HG03159 (cell line): Measurements from ENCODE around the gene DSTYK.

Experiments used
- ATAC-seq: cut with Tn5 transposase; IDR thresholded peaks from one replicate; pipeline ENCODE4 v1.9.1; 2021; ENCODE audit warnings: mild to moderate bottlenecking, moderate library complexity; ENCODE audit not compliant: unreplicated experiment

The DSTYK gene

DNA sequence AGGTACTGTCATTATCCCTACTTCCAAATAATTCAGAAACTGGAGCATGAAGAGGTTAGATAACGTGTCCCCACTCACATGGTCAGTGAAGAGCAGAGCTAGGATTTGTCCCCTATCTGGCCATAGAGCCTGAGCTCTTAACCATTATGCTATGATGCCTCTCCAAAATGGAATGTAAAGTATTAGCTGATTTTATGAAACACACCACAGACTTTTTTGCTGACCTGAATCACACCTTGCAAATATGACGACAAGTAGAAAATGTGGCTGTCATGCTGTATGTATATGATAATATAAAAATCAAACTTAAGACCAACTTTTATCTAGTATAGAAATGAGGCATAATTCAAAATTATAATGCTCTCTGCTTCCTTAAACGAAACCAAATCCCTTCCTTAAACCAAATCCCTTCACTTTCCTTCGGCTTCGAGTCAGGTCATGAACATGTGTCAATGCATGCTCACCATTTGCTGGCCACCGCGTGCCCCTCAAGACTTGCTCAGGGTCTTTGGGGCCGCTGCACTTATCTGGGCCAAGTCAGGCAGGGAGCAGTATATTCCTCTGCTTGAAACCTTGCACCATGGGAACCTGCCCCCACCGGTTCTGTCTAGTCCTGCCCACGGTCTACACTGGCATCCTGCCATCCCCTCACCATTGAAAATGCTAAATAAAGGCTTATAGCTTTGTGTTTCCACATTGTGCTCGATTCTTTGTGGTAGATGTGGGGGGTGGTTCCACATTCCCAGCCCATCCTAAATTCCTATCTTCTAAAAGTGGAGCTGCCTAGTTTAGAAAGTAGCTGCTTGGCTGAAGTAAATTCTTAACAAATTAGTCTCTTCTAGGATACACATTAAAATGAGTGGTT is 14.6 kb upstream of the DSTYK start:
- ATAC-seq, result no peak

DNA sequence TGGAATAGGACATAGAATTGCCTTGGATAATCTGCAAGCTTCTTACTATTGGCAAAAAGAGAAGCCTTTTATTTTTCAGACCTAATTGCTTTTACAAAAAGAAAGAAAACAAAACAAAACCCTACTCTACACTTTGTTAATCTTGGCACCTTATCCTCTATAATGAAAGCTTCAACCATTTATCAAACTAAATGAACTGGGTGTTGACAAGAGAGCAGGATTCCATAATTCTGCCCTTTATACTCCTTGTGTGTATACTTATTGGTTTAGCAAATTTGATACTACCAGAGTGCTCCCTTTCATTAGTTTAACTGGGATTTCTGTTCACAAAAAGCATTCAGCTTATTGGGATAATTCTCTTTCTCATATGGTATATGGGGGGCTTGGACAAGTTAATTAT is 13.2 kb upstream of the DSTYK start:
- no peak for ATAC-seq

DNA sequence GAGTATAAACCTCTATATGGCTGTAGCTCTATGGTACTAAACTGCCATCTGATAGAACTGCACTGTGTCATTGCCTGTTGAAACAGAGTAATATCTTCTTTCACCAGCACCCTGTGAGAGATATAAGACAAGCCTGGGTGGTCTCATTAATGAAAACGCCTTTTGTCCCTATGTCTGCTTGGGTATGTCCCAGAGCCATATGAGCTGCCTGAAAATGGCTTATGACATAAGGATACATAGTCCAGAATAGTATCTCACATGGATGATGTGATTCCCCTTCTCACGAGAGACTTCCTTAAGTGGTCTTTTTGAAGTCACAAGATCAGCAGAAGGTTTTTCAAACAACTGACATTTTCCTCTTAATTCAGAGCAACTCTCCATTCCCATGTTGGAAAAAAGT is 8.9 kb upstream of the DSTYK start:
- ATAC-seq, result no peak

DNA sequence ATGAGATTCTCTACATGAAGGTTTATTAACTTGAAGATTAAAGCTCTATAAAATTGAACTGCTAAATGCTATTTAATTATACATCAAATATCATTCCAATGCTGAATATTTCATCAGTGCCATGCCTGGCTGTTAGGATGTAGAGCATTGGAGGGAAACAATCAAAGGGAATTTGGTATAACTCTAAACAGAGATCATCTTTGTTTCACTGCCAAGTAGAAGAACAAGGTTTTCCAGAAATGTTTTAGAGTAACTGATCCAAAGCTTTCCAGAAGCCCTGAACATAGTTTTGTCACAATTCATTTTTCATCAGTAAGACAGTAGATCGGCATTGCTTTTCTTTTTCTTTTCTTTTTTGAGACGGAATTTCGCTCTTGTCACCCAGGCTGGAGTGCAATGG is 5.9 kb upstream of the DSTYK start:
- ATAC-seq, result no peak

DNA sequence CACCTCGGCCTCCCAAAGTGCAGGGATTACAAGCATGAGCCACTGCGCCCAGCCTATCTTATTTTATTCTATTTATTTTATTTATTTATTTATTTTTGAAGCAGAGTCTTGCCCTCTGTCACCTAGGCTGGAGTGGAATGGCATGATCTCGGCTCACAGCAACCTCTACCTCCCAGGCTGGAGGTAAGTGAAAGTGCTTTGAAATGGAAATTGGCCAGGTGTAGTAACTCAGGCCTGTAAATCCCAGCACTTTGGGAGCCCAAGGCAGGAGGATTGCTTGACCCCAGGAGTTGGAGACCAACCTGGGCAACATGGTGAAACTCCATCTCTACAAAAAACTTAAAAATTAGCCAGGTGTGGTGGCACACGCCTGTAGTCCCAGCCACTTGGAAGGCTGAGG is 5.1 kb upstream of the DSTYK start:
- no peak for ATAC-seq

DNA sequence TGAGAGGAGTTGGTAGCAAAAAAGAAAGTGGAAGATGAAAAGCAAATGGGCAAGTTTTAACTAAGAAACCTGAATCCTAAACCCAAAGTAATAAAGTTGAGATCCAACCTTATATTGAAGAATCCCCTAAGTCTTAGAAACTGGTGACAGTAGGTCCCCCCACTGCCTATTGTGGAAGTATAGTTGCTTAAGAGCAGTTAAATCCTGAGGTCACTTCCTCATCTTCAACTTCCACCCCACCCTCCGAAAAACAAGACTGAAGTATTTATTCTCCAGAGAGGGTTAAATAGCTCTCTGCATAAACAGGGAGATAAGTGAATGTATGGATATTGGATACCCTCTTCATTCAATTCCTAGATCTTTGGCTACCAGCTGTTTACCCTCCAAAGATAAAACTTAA is 3.3 kb upstream of the DSTYK start:
- ATAC-seq, result no peak

DNA sequence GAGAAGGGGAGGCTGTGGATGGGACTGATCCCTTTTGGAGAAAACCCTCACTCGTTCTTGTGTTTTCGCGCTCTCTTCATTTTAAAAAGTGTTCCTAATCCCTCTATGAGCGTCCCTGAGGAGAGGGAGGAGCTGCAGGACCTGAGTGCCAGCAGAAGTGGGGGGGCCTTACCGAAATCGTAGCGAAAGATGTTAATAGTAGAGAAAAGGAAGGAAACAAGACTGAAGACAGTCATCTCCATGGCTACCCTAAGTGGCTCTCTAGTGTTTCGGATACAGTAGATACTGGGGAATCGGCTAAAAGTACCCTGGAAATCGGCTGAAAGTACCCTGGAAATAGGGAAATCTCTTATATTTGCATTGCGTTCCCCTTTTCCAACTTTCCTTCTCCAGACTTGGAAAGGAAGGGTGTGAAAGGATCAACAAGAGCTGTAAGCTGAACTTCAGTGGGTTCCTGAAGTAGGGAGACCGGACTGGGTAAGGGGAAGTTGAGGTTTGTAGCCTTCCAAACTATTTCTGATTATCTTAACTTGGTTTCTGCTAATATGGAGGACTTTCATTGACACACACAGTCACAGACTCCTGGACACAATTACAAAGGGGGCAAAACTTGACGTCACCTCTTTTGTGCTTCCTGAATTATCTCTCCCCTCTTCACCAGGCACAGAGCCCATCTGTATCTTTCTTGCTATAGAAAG is 486 bp upstream of the DSTYK start:
- ATAC-seq, result peak; percentile 56

DNA sequence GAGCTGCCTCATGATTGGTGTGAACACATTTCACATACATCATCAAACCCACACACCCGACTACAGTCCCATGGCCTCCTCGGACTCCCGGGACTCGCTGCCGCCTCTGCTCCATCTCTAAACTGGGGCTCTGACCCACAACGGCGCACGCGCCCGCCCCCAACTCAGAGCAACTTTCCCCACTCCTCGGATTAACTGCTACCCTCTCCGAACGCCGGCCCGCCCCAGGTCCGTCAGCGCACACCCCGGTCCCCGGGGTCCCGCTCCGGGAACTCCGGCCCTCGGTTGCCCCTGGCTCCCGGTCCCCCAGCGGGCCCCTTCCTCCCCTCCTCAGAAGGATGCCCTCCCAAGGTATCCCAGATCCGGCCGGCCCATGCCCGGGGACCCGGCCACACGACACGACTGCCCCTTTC is 740 bp downstream of the DSTYK start:
- peak; percentile 14 for ATAC-seq

DNA sequence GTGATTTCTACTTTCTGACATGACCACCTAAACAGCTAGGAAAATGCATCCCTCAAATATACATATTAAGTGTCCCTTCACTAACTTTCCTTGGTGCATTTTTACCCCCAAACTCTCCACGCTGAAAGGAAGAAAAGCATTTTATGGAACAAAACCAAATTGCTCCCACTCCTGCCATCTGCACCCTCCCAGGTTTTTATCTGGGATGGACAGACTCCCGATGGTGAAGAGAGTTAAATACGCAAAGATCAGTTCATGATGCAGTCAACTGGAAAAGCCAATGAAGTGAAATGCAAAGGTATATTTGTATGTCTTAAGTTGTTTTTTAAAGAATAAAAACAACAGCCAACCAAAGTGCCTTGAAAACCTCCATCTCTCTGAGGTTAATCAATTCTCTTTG is 2.7 kb downstream of the DSTYK start:
- no peak for ATAC-seq

DNA sequence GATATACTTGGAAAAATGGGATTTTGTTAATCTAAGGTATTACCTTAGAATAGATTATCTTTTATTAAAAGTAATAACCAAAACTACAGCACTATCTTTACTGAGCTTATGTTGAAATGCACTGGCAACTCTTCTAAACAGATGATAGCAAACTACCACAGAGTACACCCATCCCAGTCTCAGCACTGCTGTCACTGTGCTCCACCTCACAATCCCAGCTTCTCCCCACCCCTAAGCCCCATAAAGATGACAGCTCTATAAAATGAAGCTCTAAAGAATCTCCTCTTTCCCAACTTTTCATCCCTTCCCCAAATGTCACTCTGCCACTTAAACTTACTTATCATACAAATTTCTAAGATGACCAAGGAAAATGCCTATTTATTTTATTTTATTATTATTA is 6.4 kb downstream of the DSTYK start:
- ATAC-seq, result no peak

DNA sequence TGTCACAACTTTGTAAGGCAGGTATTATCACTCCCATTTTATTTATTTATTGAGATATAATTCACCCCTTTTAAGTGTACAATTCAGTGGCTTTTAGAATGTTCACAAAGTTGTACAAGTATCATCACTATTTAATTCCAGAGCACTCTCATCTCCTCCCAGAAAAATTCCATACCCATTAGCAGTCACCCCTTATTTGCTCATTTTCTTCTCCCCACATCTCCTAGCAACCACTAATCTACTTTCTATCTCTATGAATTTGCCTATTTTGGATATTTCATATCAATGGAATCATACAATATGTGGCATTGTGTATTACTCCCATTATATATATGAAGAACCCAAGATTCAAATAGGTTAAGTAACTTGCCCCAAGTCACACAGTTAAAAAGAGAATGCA is 7.0 kb downstream of the DSTYK start:
- ATAC-seq, result no peak

DNA sequence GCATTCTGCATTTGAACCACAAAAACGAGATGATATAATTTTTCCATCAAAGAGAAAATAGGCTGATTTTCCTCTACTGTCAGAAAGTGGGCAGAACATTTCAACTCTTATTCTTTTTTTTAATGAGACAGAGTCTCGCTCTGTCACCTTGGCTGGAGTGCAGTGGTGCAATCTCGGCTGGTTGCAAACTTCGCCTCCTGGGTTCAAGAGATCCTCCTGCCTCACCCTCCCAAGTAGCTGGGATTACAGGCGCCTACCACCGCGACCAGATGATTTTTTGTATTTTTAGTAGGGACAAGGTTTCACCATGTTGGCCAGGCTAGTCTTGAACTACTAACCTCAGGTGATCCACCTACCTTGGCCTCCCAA is 11.6 kb downstream of the DSTYK start:
- ATAC-seq, result no peak

DNA sequence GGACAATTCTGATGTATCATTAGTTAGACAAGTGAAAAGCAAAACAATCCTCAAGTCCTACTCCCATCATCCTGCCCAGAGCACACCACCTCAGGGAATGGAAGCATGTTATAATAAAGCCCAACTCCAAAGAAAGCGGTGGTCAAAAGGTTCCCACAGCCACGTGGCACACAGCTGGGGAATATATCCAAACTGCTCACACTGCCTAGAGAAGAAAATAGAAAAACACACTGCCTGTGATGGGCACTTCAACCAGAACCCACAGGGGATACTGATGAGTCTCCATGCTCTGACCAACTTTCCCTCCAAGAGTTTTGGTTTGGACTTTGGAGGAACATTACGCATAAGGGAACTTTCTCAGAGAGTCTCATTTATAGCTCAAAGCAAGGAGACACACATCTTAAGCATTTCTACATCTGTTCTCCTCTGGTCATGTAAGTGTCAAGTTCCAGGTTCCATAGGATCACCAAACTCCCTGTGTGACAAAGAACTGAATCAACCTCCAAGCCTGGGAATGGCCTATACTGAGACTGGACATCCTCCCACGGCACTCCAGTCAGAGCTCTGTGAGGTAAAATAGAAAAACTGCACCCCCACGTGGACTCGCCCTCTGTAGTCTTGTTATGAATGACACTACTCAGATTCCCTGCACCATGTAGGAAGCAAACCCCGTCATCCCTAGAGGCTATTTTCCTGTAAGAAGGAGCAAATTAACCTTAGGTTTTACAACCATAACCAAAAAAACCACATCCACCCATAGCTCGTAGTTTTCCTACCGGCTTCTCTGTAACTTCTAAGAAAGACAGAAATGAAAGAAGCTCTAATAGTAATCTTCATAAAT is 12.2 kb downstream of the DSTYK start:
- no peak for ATAC-seq

DNA sequence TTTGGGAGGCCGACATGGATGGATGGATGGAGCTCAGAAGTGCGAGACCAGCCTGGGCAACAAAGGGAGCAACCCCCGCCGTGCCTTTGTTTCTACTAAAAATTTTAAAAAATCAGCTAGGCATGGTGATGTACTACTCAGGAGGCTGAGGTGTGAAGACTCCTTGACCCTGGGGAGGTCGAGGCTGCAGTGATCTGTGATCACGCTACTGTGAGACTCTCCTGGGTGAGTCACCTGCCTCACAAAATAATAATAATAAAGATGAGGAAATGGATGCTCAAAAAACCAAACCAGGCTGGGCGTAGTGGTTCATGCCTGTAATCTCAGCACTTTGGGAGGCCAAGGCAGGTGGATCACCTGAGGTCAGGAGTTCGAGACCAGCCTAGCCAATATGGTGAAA is 19.2 kb downstream of the DSTYK start:
- no peak for ATAC-seq

DNA sequence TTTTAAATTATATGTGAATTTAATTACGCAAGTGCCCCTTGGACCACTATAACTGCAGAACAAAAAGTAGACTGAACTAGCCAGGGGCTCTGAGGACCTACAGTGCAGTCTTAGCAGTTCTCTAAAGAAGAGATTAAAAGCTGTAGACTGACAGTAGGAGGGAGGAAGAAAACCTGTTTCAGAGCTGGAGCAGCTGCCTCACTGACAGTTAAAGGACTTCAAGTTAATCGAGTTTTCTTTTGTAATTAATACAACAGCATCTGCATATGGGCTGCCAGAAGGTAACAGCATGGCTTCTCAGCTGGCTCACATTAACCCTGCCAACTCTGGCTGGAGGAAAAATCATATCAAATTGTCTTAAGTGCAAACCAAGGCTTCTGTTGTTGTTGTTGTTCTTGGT is 19.9 kb downstream of the DSTYK start:
- no peak for ATAC-seq

DNA sequence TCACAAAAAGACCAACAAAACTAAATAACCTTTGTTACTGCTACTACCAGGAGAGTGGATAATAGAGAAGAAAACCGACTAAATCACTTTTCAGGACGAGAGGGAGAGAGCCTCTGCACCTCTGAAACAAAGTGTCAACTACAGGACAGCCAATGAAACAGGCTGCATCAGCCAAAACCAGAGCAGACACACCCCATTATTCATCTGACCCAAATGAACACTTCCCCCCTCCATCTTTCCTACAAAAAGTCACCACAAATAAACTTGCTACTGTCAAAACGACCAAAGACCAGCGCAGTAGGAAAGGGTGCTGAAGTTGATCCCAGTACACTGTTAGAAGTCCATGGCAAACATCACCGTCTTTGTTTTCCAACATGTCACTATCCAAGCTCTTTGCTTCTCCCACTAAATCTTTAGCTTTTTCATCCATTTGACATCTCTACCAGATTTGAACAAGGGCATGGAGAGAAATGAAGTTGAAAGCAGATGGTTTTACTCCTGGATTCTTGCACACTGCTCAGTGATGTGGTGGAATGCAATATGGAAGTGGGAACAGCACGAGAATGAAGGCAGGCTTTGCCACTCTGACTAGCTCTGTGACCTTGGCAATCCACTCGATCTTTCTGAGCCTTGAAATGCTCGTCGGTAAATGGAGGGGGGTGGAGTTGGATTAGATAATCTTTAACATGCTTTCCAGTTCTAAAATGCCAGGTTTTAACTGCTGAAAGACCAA is 20.5 kb downstream of the DSTYK start:
- ATAC-seq, result no peak

DNA sequence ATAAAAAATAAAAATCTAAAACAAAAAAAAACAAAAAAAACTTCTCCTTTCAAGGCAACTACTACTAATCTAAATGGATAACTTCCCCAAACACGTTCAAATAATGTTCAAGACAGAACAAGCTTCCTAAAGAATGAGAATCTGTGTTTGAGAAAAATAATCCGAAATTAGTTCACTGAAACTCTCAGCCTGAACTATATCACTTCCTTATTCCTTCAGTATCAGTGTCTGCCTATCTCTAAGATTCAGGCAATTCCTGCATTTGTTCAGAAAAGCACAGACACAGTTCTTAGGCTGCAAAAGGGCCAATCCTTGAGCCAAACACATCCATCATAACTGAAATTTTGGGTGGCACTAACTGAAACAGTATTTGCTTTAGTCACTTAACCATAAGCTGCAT is 22.4 kb downstream of the DSTYK start:
- ATAC-seq, result no peak

DNA sequence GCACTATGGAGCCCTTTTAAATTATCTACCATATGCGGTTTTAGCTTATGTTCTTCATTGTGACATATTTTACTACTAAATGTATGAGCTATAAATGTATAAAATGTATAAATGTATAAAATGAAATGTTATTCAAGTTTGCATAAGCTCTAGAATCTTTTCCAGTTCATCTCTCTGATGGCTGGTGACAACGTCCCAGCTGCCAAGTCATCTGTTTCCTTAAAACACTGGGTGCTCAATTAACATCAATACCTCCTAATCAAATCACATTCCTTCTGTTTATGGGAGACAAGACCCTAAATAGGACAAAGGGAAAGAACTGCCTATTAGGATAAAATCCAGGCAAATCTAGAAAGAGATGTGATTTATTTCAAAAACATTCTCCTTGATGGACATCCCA is 22.9 kb downstream of the DSTYK start:
- no peak for ATAC-seq

DNA sequence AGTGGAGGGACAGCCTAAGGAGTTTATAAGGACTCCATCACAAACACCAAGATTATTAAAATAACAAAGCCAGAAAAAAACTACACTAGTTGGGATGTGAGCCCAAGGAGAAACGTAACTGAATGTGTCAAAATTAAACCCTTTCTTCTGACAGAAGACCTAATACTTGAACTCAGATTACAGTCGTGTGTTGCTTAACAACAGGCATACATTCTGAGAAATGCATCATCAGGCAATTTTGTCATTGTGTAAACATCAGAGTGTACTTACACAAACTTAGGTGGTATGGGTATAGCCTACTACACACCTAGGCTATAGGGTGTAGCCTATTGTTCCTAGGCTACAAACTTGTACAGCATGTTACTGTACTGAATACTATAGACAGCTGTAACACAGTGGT is 23.4 kb downstream of the DSTYK start:
- no peak for ATAC-seq

DNA sequence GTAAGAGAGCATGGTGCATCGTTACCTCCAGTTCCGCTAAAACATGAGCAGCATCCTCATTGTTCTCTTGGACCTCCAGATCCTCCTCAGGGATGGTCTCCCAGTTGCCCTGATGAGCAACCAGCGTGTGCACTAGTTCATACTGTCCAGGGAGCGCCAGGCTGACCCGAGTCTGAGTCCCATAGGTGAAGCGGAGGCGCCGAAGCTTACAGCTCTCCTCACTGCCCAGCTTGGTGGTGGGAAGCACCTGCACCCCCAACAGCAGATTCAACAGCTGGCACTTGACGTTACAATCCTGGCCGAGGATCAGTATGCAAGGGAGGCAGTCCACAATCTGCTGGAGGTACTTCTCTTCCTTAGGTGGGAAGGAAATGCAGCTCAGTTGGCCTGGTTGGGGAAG is 24.1 kb downstream of the DSTYK start:
- ATAC-seq, result no peak

DNA sequence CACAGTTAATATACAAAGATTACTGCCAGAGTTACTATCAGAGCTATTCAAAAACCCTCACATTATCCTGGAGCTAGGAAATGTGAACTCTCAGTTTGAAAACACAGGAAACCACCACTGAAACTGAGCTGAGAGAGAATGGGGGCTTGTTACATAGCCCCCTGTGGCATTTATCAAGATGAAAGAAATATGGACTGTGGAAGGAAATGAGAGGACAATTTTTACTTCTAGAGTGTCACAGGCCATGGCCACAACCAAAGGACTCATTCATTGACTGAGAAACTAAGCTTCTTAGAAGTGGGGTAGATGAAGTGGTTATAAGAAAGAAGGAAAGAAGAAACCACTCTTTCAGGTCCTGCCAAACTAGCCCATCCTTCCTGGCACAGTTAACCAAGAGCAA is 25.3 kb downstream of the DSTYK start:
- ATAC-seq, result no peak
